ENCODE data around the gene DNAL4. TPM values are rescaled to one million over a fixed set of nuclear protein-coding genes. Genes with fewer than 3 reads are reported as not detected.
A peak's percentile ranks its signal among the peaks of the same experiment; 100 is the strongest.

The DNAL4 gene
- total RNA-seq, 1 donor from 2014 or later: 16.0 TPM

DNA sequence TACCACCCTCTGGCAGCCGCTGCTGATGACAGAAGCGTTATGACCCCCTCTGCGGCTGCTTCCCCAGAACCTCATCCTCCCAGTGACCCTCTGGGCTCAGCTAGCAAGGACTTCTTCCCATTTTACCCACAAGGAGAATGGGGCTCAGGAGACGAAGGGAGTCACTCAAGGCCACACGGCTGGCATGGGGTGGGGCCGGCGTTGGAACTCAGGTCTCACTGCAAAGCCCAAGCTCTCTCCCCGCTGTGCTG is 21.4 kb downstream of the DNAL4 start:
- intact Hi-C loops (cut with DNase I): no loop called here
- Histone ChIP-seq H3K27me3 (no peaks in the 10 kb centered on the region), H3K4me3 (no peak overlapping the region), H3K9me3 (no peaks in the 10 kb centered on the region), H3K4me1 (no peaks in the 10 kb centered on the region), H3K27ac (no peak overlapping the region), H3K36me3 (no peaks in the 10 kb centered on the region)
- ATAC-seq (no peak), DNase-seq (no peak)
- TF ChIP-seq, protein P1, sequence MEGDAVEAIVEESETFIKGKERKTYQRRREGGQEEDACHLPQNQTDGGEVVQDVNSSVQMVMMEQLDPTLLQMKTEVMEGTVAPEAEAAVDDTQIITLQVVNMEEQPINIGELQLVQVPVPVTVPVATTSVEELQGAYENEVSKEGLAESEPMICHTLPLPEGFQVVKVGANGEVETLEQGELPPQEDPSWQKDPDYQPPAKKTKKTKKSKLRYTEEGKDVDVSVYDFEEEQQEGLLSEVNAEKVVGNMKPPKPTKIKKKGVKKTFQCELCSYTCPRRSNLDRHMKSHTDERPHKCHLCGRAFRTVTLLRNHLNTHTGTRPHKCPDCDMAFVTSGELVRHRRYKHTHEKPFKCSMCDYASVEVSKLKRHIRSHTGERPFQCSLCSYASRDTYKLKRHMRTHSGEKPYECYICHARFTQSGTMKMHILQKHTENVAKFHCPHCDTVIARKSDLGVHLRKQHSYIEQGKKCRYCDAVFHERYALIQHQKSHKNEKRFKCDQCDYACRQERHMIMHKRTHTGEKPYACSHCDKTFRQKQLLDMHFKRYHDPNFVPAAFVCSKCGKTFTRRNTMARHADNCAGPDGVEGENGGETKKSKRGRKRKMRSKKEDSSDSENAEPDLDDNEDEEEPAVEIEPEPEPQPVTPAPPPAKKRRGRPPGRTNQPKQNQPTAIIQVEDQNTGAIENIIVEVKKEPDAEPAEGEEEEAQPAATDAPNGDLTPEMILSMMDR (IDR thresholded peaks at IDR 0.05): no peak

DNA sequence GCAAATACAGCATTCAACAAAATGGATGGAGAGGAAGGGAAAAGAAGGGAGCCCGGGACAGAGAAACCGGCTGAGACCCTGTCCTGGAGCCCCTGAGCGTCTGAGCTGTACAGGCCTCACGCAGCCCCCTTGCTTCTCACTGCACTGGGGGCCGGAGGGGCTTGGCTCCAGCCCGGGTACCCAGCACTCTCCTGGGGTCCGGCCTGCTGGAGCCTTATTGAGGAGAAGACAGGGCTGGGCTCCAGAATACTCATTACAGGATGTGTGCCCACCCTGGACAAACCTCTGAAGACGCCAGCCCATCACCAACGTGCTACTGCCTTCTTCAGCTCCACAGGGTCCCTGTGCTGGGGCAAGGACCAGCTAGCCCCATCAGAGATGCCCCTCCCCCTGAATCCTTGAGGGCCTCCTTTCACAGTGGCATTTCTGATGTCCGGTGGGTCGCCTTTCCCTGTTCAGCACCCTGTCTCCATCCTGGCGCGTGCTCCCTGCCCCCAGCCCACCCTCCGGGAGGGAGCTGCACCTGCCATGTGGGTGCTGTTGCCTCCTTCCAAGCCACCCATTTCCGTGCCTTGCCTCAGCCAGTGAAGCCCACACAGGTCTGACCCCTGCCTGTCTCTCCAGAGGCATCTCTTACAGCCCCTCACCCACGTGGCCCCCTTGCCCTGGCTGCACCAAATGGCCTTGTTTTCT is 23.5 kb downstream of the DNAL4 start:
- H3K9me3 ChIP-seq: no peaks in the 10 kb centered on the region
- no peaks in the 10 kb centered on the region for H3K4me1 ChIP-seq
- H3K27ac ChIP-seq: no peak overlapping the region
- TF ChIP-seq, protein P1 (IDR thresholded peaks at IDR 0.05): no peak
- intact Hi-C loops (cut with DNase I): no loop called here
- no peaks in the 10 kb centered on the region for H3K36me3 ChIP-seq
- no peak overlapping the region for H3K4me3 ChIP-seq
- DNase-seq: no peak
- ATAC-seq: no peak
- H3K27me3 ChIP-seq: no peaks in the 10 kb centered on the region

DNA sequence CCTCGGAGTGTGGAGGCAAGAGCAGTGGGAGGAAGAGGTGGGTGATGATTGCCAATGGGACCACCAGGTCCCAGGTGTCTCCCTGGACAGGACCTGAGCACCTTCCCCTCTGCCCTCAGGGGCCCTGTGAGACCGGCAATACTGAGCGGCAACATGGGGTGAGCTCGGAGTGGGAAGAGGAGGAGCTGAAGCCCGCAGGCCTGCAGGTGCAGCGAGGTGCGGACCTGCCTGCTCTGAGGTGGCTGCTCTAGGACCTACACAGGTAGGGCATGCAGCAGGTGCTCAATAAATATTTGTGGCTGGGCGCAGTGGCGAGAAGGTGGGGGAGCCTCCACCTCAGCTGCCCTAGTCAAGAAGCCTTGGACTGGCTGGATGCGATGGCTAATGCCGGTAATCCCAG is 25.9 kb downstream of the DNAL4 start:
- intact Hi-C loops (cut with DNase I): no loop called here
- no peak overlapping the region for H3K27ac ChIP-seq
- ATAC-seq: no peak
- H3K27me3 ChIP-seq: no peaks in the 10 kb centered on the region
- no peak overlapping the region for H3K4me3 ChIP-seq
- TF ChIP-seq, protein P1 (IDR thresholded peaks at IDR 0.05): no peak
- H3K4me1 ChIP-seq: no peaks in the 10 kb centered on the region
- no peaks in the 10 kb centered on the region for H3K36me3 ChIP-seq
- H3K9me3 ChIP-seq: no peaks in the 10 kb centered on the region
- no peak for DNase-seq

DNA sequence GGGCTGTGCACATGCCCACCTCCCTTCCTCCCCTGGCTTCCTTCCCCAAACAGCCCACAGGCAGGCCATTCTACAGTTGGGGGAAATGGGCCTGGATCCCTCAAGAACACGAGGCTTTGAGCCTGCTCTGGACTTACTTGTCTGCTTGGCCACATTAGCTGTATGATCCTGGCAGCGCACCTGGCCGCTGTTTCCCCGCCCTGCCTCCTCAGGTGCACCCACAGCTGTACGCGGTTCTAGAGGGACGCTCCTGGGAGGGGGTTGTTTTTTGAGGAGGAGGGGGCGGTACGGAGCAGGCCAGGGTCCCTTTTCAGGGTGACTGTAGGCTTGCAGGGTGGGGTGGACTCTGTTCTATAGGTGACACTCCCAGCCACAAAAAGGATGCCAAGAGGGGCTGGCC is 26.6 kb downstream of the DNAL4 start:
- no peak for DNase-seq
- Histone ChIP-seq H3K27ac (no peak overlapping the region), H3K36me3 (no peaks in the 10 kb centered on the region), H3K4me1 (no peaks in the 10 kb centered on the region), H3K4me3 (no peak overlapping the region), H3K27me3 (no peaks in the 10 kb centered on the region), H3K9me3 (no peaks in the 10 kb centered on the region)
- no peak for ATAC-seq
- intact Hi-C loops (cut with DNase I): no loop called here
- TF ChIP-seq, protein P1 (IDR thresholded peaks at IDR 0.05): no peak

DNA sequence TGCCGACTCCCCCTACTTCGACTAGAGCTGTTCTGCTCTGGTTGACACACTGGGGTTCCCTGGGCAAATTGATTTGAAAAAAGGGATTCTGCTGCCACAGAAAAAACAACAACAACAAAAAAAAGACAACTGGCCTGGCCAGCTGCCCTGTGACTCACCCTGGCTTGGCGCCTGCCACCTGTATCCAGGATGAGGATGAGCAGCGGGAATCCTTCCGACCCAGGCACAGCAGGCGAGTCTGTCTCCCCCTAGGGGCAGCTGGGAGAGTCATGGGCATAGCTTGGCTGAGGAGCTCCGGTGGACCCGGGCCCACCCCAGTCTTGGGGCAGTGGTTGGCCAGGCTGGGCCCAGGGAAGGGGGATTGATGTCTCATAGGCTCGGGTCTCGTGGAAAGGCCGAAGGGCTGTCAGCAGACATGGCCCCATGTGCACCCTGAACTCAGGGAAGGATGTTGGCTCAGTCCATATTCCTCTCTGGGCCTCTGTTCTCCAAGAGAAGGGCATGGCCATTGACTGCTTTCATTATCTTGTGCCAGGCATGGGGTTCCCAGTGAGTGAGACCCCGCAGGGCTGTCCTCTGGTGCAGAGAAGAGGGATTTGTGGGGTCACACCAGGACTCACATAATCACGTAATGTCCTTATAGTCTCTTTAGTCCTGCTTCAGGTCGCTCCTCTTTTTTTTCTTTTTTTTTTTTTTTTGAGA is 27.7 kb downstream of the DNAL4 start:
- Histone ChIP-seq H3K9me3 (no peaks in the 10 kb centered on the region), H3K27me3 (no peaks in the 10 kb centered on the region), H3K27ac (no peak overlapping the region), H3K4me1 (no peaks in the 10 kb centered on the region), H3K36me3 (no peaks in the 10 kb centered on the region), H3K4me3 (no peak overlapping the region)
- ATAC-seq (peak; percentile 62), DNase-seq (no peak)
- intact Hi-C loops (cut with DNase I): no loop called here
- TF ChIP-seq, protein P1 (IDR thresholded peaks at IDR 0.05): peak; percentile 77
